Activated naive CD8-positive, alpha-beta T cell treated with anti-CD3 and anti-CD28 coated beads, Interleukin-2, amount 10 ng/mL, durations not matched to agents 7 days and 5 days (primary cell): Measurements from ENCODE around the gene GNAT2. TPM values are rescaled to one million over a fixed set of nuclear protein-coding genes. Genes with fewer than 3 reads are reported as not detected.

ENCODE experiments used
- ATAC-seq: fragments of 150-1000 bp; cut with Tn5 transposase; one replicate; pipeline ENCODE4 v1.10.0; 2021; ENCODE audit warnings: low read depth, moderate library complexity
- POLR2A ChIA-PET: fragments of 350-600 bp; sonication (Branson Sonifier 250); formaldehyde crosslinking; loops from one replicate; lab custom pipeline; 2021; ENCODE audit warnings: antibody characterized with exemption; lab: Charles Lee
- DNase-seq: peaks from one replicate; pipeline ENCODE4 v3.0.0; 2021
- H3K27ac Mint-ChIP-seq: one replicate; pipeline ENCODE4 v1.8.0; 2022; ENCODE audit warnings: mild to moderate bottlenecking, mixed read lengths
- H3K27me3 Mint-ChIP-seq: one replicate; pipeline ENCODE4 v1.8.0; 2022; ENCODE audit warnings: mild to moderate bottlenecking, moderate library complexity, mixed read lengths
- H3K36me3 Mint-ChIP-seq: one replicate; pipeline ENCODE4 v1.8.0; 2021; ENCODE audit warnings: mild to moderate bottlenecking, mixed read lengths
- H3K4me1 Mint-ChIP-seq: one replicate; pipeline ENCODE4 v1.8.0; 2021; ENCODE audit warnings: mixed read lengths
- H3K4me3 Mint-ChIP-seq: one replicate; pipeline ENCODE4 v1.8.0; 2022; ENCODE audit warnings: mild to moderate bottlenecking, moderate library complexity, mixed read lengths
- H3K9me3 Mint-ChIP-seq: one replicate; pipeline ENCODE4 v1.8.0; 2021; ENCODE audit warnings: mixed read lengths
- total RNA-seq, 2 experiments: library from RNA; stranded (reverse); gene quantifications; one replicate each; pipeline ENCODE4 v1.2.3, GENCODE V29; 2021

Gene GNAT2
- total RNA-seq, 2 experiments from 2014 or later = 0.22 TPM; not detected in 1

DNA sequence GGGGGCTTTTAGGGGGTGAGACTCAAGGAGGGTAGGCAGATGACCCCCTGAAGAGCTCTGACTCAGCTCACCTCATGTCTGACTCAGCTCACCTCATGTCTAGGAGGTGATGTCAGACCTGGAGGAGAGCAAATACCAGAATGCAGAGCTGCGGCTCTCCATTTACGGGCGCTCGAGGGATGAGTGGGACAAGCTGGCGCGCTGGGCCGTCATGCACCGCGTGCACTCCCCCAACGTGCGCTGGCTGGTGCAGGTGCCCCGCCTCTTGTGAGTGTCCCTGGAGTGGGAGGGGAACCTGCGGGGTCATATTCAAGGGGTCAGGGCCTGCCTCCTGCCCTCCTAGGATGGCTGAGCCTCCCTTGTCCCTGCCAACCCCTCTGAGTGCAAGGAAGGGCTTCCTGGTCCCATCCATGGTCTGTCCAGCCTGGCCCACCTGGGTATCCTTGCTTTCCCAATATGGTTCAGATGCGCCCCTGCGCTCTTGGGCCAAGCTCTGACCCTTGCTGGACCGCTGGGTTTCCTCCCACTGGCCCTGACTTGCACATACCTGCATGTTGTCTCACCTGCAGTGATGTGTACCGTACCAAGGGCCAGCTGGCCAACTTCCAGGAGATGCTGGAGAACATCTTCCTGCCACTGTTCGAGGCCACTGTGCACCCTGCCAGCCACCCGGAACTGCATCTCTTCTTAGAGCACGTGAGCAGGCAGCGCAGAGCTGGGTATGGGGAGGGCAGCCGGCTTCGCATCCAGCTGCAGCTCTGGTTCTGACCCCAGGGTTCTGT, 9.3 kb upstream of the GNAT2 start:
- H3K9me3 Mint-ChIP-seq = no peaks in the 10 kb centered on the region
- H3K27me3 Mint-ChIP-seq = no peaks in the 10 kb centered on the region
- peaks cover 19% of the 10 kb centered on the region for H3K4me1 Mint-ChIP-seq
- no peak overlapping the region for H3K27ac Mint-ChIP-seq
- POLR2A ChIA-PET = interaction anchor here (0.7 to 1.9 kb wide), 3 partner anchors 9 to 83 kb away, joined by 3 to 9 read pairs (median 7); partner anchors contain the start of genes AMPD2, GNAI3 and GNAT2
- no peak overlapping the region for H3K4me3 Mint-ChIP-seq
- H3K36me3 Mint-ChIP-seq = peaks cover 23% of the 10 kb centered on the region
- DNase-seq = no peak
- ATAC-seq = no peak

GRCh38 chr1:109627692-109628399, 8.4 kb upstream of the GNAT2 start:
- ATAC-seq (no peak), DNase-seq (no peak)
- H3K27ac Mint-ChIP-seq = peak overlapping the region; percentile 1
- H3K36me3 Mint-ChIP-seq = peaks cover 26% of the 10 kb centered on the region
- peaks cover 27% of the 10 kb centered on the region for H3K4me1 Mint-ChIP-seq
- no peak overlapping the region for H3K4me3 Mint-ChIP-seq
- POLR2A ChIA-PET = interaction anchor here (0.7 to 1.9 kb wide), 2 partner anchors 79 to 82 kb away, joined by 3 to 8 read pairs; partner anchors contain the start of gene GNAI3
- no peaks in the 10 kb centered on the region for H3K27me3 Mint-ChIP-seq
- no peaks in the 10 kb centered on the region for H3K9me3 Mint-ChIP-seq

DNA sequence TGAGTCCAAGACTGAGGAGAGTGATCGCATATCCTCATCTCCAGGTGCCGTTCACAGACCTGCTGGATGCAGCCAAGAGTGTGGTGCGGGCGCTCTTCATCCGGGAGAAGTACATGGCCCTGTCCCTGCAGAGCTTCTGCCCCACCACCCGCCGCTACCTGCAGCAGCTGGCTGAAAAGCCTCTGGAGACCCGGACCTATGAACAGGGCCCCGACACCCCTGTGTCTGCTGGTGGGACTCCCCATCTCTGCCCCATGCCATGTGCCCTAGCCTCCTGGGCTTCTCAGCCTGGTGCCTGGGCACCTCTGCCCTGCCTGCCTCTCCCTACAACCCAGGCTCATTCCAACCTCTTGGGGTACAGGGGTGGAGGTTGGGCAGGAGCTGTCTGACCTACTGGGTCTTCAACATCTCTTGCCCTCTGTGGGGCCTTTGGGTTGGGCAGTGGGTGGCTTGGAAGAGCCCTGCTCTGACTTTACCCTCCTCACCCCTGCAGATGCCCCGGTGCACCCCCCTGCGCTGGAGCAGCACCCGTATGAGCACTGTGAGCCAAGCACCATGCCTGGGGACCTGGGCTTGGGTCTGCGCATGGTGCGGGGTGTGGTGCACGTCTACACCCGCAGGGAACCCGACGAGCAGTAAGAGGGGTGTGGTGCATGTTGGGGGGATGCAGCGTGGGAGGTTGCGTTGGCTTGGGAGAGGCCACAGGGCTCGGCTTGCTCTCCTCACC, 7.4 kb upstream of the GNAT2 start:
- no peak overlapping the region for H3K27ac Mint-ChIP-seq
- no peaks in the 10 kb centered on the region for H3K9me3 Mint-ChIP-seq
- H3K36me3 Mint-ChIP-seq = peaks cover 27% of the 10 kb centered on the region
- ATAC-seq (no peak), DNase-seq (no peak)
- H3K4me1 Mint-ChIP-seq = peaks cover 36% of the 10 kb centered on the region
- POLR2A ChIA-PET = interaction anchor here (1.0 to 1.9 kb wide), 2 partner anchors 10 to 78 kb away, joined by 3 to 8 read pairs; partner anchors contain the start of gene GNAI3
- no peaks in the 10 kb centered on the region for H3K27me3 Mint-ChIP-seq
- H3K4me3 Mint-ChIP-seq = no peak overlapping the region

- Mint-ChIP-seq H3K27ac (peak overlapping the region; percentile 69), H3K4me1 (peaks cover 37% of the 10 kb centered on the region), H3K36me3 (peaks cover 26% of the 10 kb centered on the region), H3K9me3 (no peaks in the 10 kb centered on the region), H3K4me3 (no peak overlapping the region), H3K27me3 (no peaks in the 10 kb centered on the region)
- POLR2A ChIA-PET = interaction anchor here (0.7 to 1.9 kb wide), 3 partner anchors 9 to 77 kb away, joined by 3 to 8 read pairs (median 4); partner anchors contain the start of gene GNAI3
- no peak for DNase-seq
- ATAC-seq = no peak
These were observed 6.5 kb upstream of the GNAT2 start for GRCh38 chr1:109625601-109626560.

DNA sequence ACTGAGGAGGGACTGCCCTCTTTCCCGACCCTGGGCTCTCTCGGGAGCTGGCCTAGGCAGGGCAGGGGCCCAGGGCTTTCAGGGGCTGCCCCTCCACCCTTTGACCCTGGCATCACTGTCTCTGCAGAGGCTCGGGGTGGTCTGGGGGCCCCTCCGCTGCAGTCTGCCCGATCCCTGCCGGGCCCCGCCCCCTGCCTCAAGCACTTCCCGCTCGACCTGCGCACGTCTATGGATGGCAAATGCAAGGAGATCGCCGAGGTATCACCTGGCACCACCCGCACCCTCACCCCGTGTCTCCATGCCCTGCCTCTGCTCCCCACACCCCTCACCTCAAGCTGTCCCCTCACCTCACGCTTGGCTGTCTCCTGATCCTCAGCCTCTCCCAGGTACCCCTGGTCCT, 5.8 kb upstream of the GNAT2 start:
- peaks cover 26% of the 10 kb centered on the region for H3K36me3 Mint-ChIP-seq
- H3K4me1 Mint-ChIP-seq = peaks cover 37% of the 10 kb centered on the region
- no peak overlapping the region for H3K4me3 Mint-ChIP-seq
- DNase-seq (no peak), ATAC-seq (no peak)
- POLR2A ChIA-PET = interaction anchor here (0.7 to 1.7 kb wide), 3 partner anchors 76 to 79 kb away, joined by 3 to 21 read pairs (median 4); partner anchors contain the start of gene GNAI3
- H3K27ac Mint-ChIP-seq = no peak overlapping the region
- H3K9me3 Mint-ChIP-seq = no peaks in the 10 kb centered on the region
- H3K27me3 Mint-ChIP-seq = no peaks in the 10 kb centered on the region

- H3K4me3 Mint-ChIP-seq = peak overlapping the region; percentile 97
- peaks cover 42% of the 10 kb centered on the region for H3K4me1 Mint-ChIP-seq
- H3K27me3 Mint-ChIP-seq = no peaks in the 10 kb centered on the region
- DNase-seq (no peak), ATAC-seq (peak; percentile 25)
- peaks cover 22% of the 10 kb centered on the region for H3K36me3 Mint-ChIP-seq
- no peaks in the 10 kb centered on the region for H3K9me3 Mint-ChIP-seq
- H3K27ac Mint-ChIP-seq = peak overlapping the region; percentile 81
- POLR2A ChIA-PET = interaction anchor here (1.1 to 1.7 kb wide), 3 partner anchors 14 to 78 kb away, joined by 3 to 21 read pairs (median 3); partner anchors contain the start of gene GNAI3
These were observed 5.0 kb upstream of the GNAT2 start for GRCh38 chr1:109624201-109625010.

- Mint-ChIP-seq H3K36me3 (peaks cover 20% of the 10 kb centered on the region), H3K9me3 (no peaks in the 10 kb centered on the region), H3K27ac (peak overlapping the region; percentile 81), H3K27me3 (no peaks in the 10 kb centered on the region), H3K4me1 (peaks cover 49% of the 10 kb centered on the region), H3K4me3 (peak overlapping the region; percentile 97)
- no peak for ATAC-seq
- POLR2A ChIA-PET = interaction anchor here (1.1 to 1.7 kb wide), 3 partner anchors 13 to 77 kb away, joined by 3 to 21 read pairs (median 3); partner anchors contain the start of gene GNAI3
- DNase-seq = no peak
These were observed 4.3 kb upstream of the GNAT2 start for GRCh38 chr1:109623601-109624161.

GRCh38 chr1:109622895-109623294, 3.5 kb upstream of the GNAT2 start:
- Mint-ChIP-seq H3K4me3 (peak overlapping the region; percentile 97), H3K9me3 (no peaks in the 10 kb centered on the region), H3K36me3 (peaks cover 20% of the 10 kb centered on the region), H3K4me1 (peaks cover 52% of the 10 kb centered on the region), H3K27me3 (no peaks in the 10 kb centered on the region), H3K27ac (peak overlapping the region; percentile 98)
- POLR2A ChIA-PET = interaction anchor here (1.8 kb wide), 1 partner anchor 74 kb away, joined by 8 read pairs; the partner anchor contains the start of gene GNAI3
- ATAC-seq (no peak), DNase-seq (no peak)

GRCh38 chr1:109622137-109622892, 2.9 kb upstream of the GNAT2 start:
- Mint-ChIP-seq H3K27me3 (no peaks in the 10 kb centered on the region), H3K27ac (peak overlapping the region; percentile 98), H3K36me3 (peaks cover 14% of the 10 kb centered on the region), H3K9me3 (no peaks in the 10 kb centered on the region), H3K4me3 (peak overlapping the region; percentile 97), H3K4me1 (peaks cover 55% of the 10 kb centered on the region)
- ATAC-seq (no peak), DNase-seq (no peak)
- POLR2A ChIA-PET = interaction anchor here (1.8 kb wide), 1 partner anchor 74 kb away, joined by 8 read pairs; the partner anchor contains the start of gene GNAI3

- no peaks in the 10 kb centered on the region for H3K9me3 Mint-ChIP-seq
- DNase-seq (no peak), ATAC-seq (peak; percentile 3)
- H3K27me3 Mint-ChIP-seq = no peaks in the 10 kb centered on the region
- POLR2A ChIA-PET = interaction anchor here (1.8 kb wide), 1 partner anchor 73 kb away, joined by 8 read pairs; the partner anchor contains the start of gene GNAI3
- H3K27ac Mint-ChIP-seq = peak overlapping the region; percentile 98
- H3K4me3 Mint-ChIP-seq = peak overlapping the region; percentile 97
- peaks cover 58% of the 10 kb centered on the region for H3K4me1 Mint-ChIP-seq
- peaks cover 13% of the 10 kb centered on the region for H3K36me3 Mint-ChIP-seq
These were observed 2.1 kb upstream of the GNAT2 start for GRCh38 chr1:109621379-109622136.
